H1 (cell line): ENCODE data around the gene CEBPE. TPM values are rescaled to one million over a fixed set of nuclear protein-coding genes. Genes with fewer than 3 reads are reported as not detected.

Experiments used
- CTCF ChIA-PET: fragments of 300-600 bp; sonication (Branson Sonifier 250); formaldehyde crosslinking; loops from one replicate; lab custom pipeline; 2021; ENCODE audit not compliant: partially characterized antibody; lab: Charles Lee
- POLR2A ChIA-PET: fragments of 300-600 bp; sonication (Branson Sonifier 250); formaldehyde crosslinking; loops from one replicate; lab custom pipeline; 2021; ENCODE audit warnings: inconsistent platforms; ENCODE audit not compliant: partially characterized antibody; lab: Charles Lee
- DNase-seq, 2 experiments: peaks; one replicate each; pipeline versions ENCODE4 v3.0.0 to v3.0.0-alpha.2; 2010 to 2022; ENCODE audit warnings: low spot score in 2 of 2, low read depth in 1 of 2, mixed read lengths in 1 of 2
- FAIRE-seq: peaks from 2 replicates; lab custom pipeline; 2011; peaks lifted over from hg19 to GRCh38; lab: Jason Lieb, UNC
- H2AFZ ChIP-seq: 2 replicates; pipeline ENCODE4 v1.8.1; 2012; ENCODE audit warnings: low read length, inconsistent platforms
- H2AK5ac ChIP-seq: 2 replicates; pipeline ENCODE4 v1.6.1; 2013; ENCODE audit warnings: low read depth, low read length
- H2BK120ac ChIP-seq: replicated peaks from 2 replicates; pipeline ENCODE3; 2013; ENCODE audit warnings: low read depth, low read length, inconsistent platforms
- H2BK12ac ChIP-seq: 2 replicates; pipeline ENCODE4 v1.6.1; 2013; ENCODE audit warnings: low read depth, low read length
- H2BK15ac ChIP-seq: 2 replicates; pipeline ENCODE4 v1.6.1; 2013; ENCODE audit warnings: low read length
- H2BK20ac ChIP-seq: 2 replicates; pipeline ENCODE4 v1.6.1; 2013; ENCODE audit warnings: low read length
- H2BK5ac ChIP-seq: 2 replicates; pipeline ENCODE4 v1.6.1; 2013; ENCODE audit warnings: low read depth, low read length
- H3K14ac ChIP-seq: 2 replicates; pipeline ENCODE4 v1.6.1; 2013; ENCODE audit warnings: inconsistent platforms; ENCODE audit not compliant: insufficient read length
- H3K18ac ChIP-seq: 2 replicates; pipeline ENCODE4 v1.6.1; 2013; ENCODE audit warnings: low read length; ENCODE audit errors: extremely low read depth
- H3K23ac ChIP-seq: 2 replicates; pipeline ENCODE4 v1.6.1; 2013; ENCODE audit warnings: inconsistent platforms; ENCODE audit not compliant: insufficient read length
- H3K23me2 ChIP-seq: 2 replicates; pipeline ENCODE4 v1.6.1; 2013; ENCODE audit warnings: low read depth, low read length
- H3K27ac ChIP-seq: 2 replicates; pipeline ENCODE4 v1.6.1; 2011; ENCODE audit warnings: low read depth, low read length, inconsistent platforms
- H3K27me3 ChIP-seq, 4 experiments: replicated peaks in 1 of 4; 1 replicate in 1 of 4; 2 replicates in 3 of 4; pipeline versions ENCODE4 v1.6.1 to v1.8.1; 2011 to 2013; ENCODE audit warnings: low read length in 3 of 4, mild to moderate bottlenecking in 3 of 4, inconsistent platforms in 2 of 4, mixed read lengths in 2 of 4, moderate library complexity in 1 of 4; ENCODE audit not compliant: control insufficient read depth in 3 of 4, insufficient read depth in 3 of 4; ENCODE audit errors: extremely low read depth in 1 of 4
- H3K36me3 ChIP-seq, 4 experiments: 2 replicates each; pipeline versions ENCODE4 v1.6.1 to v1.8.1; 2011 to 2013; ENCODE audit warnings: mild to moderate bottlenecking in 4 of 4, low read length in 3 of 4, moderate library complexity in 2 of 4, control low read depth in 1 of 4, inconsistent platforms in 1 of 4; ENCODE audit not compliant: insufficient read depth in 4 of 4, control insufficient read depth in 2 of 4
- H3K4ac ChIP-seq: replicated peaks from 2 replicates; pipeline ENCODE3; 2013; ENCODE audit warnings: low read length, low read depth, mixed read lengths, inconsistent platforms; ENCODE audit not compliant: insufficient read length
- H3K4me1 ChIP-seq, 4 experiments: replicated peaks in 1 of 4; 1 replicate in 1 of 4; 2 replicates in 3 of 4; pipeline versions ENCODE4 v1.6.1 to v1.8.1; 2011 to 2013; ENCODE audit warnings: low read length in 3 of 4, inconsistent platforms in 2 of 4, mixed read lengths in 1 of 4; ENCODE audit not compliant: insufficient read depth in 4 of 4, control insufficient read depth in 3 of 4
- H3K4me2 ChIP-seq, 2 experiments: 2 replicates each; pipeline versions ENCODE4 v1.6.1 to v1.8.1; 2011 to 2013; ENCODE audit warnings: low read depth in 2 of 2, low read length in 2 of 2, control low read depth in 1 of 2, inconsistent platforms in 1 of 2, mild to moderate bottlenecking in 1 of 2; ENCODE audit not compliant: insufficient read depth in 1 of 2
- H3K4me3 ChIP-seq, 4 experiments: fragments of 200-600, 300-600 bp in 1 of 4; sonication (generic), shearing (Covaris generic), sonication (Bioruptor Twin) in 1 of 4; 2 replicates each; pipeline versions ENCODE4 v1.5.1 to v1.8.1; 2011 to 2016; ENCODE audit warnings: low read length in 4 of 4, low read depth in 3 of 4, control low read depth in 2 of 4, inconsistent platforms in 2 of 4, mild to moderate bottlenecking in 2 of 4, mixed read lengths in 1 of 4, moderate library complexity in 1 of 4; ENCODE audit not compliant: insufficient read depth in 2 of 4; ENCODE audit errors: extremely low read depth in 1 of 4
- H3K56ac ChIP-seq: replicated peaks from 2 replicates; pipeline ENCODE3; 2013; ENCODE audit warnings: low read depth, mild to moderate bottlenecking, mixed read lengths, low read length, inconsistent platforms; ENCODE audit not compliant: insufficient read length
- H3K79me1 ChIP-seq: 2 replicates; pipeline ENCODE4 v1.6.1; 2013; ENCODE audit warnings: low read depth, low read length, control low read depth
- H3K79me2 ChIP-seq, 2 experiments: 2 replicates each; pipeline versions ENCODE4 v1.6.1 to v1.8.1; 2012 to 2013; ENCODE audit warnings: low read length in 2 of 2, mild to moderate bottlenecking in 2 of 2, inconsistent platforms in 1 of 2; ENCODE audit not compliant: insufficient read depth in 2 of 2, control insufficient read depth in 1 of 2
- H3K9ac ChIP-seq, 4 experiments: replicated peaks in 1 of 4; 1 replicate in 1 of 4; 2 replicates in 3 of 4; pipeline versions ENCODE4 v1.6.1 to v1.8.1; 2011 to 2013; ENCODE audit warnings: low read depth in 3 of 4, low read length in 3 of 4, control low read depth in 2 of 4, mild to moderate bottlenecking in 2 of 4, moderate library complexity in 2 of 4, inconsistent platforms in 1 of 4; ENCODE audit errors: extremely low read depth in 1 of 4
- H3K9me3 ChIP-seq, 2 experiments: 2 replicates each; pipeline versions ENCODE4 v1.6.1 to v1.8.1; 2012 to 2013; ENCODE audit warnings: mild to moderate bottlenecking in 2 of 2, moderate library complexity in 2 of 2, control low read depth in 1 of 2, inconsistent platforms in 1 of 2, low read depth in 1 of 2, low read length in 1 of 2, mixed read lengths in 1 of 2; ENCODE audit not compliant: insufficient read depth in 2 of 2
- H4K20me1 ChIP-seq, 2 experiments: replicated peaks in 1 of 2; 2 replicates each; pipeline versions ENCODE3 to v1.8.1; 2011 to 2013; ENCODE audit warnings: inconsistent platforms in 2 of 2, low read length in 2 of 2, mild to moderate bottlenecking in 1 of 2; ENCODE audit not compliant: insufficient read depth in 2 of 2, control insufficient read depth in 1 of 2
- H4K5ac ChIP-seq: 2 replicates; pipeline ENCODE4 v1.6.1; 2013; ENCODE audit warnings: low read length, low read depth, mixed read lengths, inconsistent platforms; ENCODE audit not compliant: insufficient read length
- H4K8ac ChIP-seq: 2 replicates; pipeline ENCODE4 v1.8.0; 2013; ENCODE audit warnings: mild to moderate bottlenecking, moderate library complexity, low read length, inconsistent platforms; ENCODE audit not compliant: insufficient read depth; ENCODE audit errors: extremely low read depth
- H4K91ac ChIP-seq: replicated peaks from 2 replicates; pipeline ENCODE3; 2013; ENCODE audit warnings: low read length, mixed read lengths, inconsistent platforms; ENCODE audit not compliant: insufficient read length
- ASH2L ChIP-seq: fragments of 200-600, 300-600 bp; sonication (generic); IDR thresholded peaks from one replicate; pipeline ENCODE4 v1.7.1; 2017; ENCODE audit warnings: low read length
- JUN ChIP-seq: IDR thresholded peaks from 2 replicates; pipeline ENCODE4 v1.6.1; 2011; ENCODE audit warnings: low read depth, mild to moderate bottlenecking, improper control_type of control experiment, low read length
- KDM1A ChIP-seq: fragments of 200-600, 300-600 bp; sonication (generic); IDR thresholded peaks from 2 replicates; pipeline ENCODE4 v1.7.1; 2016; ENCODE audit warnings: mild to moderate bottlenecking, low read length, borderline replicate concordance
- NRF1 ChIP-seq: IDR thresholded peaks from 2 replicates; pipeline ENCODE4 v1.6.1; 2011; ENCODE audit warnings: mild to moderate bottlenecking, low read depth, low read length, improper control_type of control experiment
- SIX5 ChIP-seq: IDR thresholded peaks from 2 replicates; pipeline ENCODE4 v1.6.1; 2011; ENCODE audit warnings: mild to moderate bottlenecking, low read depth, low read length
- SRF ChIP-seq: IDR thresholded peaks from 2 replicates; pipeline ENCODE4 v1.6.1; 2011; ENCODE audit warnings: mild to moderate bottlenecking, low read depth, low read length, moderate library complexity
- WGBS, 2 experiments: shearing (Covaris generic) in 1 of 2; methylation state at CpG; one replicate each; pipeline versions ENCODE4 v1.1.6 to v1.1.7; 2013 to 2015; ENCODE audit warnings: low lambda C conversion rate in 2 of 2, mixed read lengths in 2 of 2, inconsistent platforms in 1 of 2, low coverage in 1 of 2, missing lambda C conversion rate in 1 of 2; ENCODE audit not compliant: insufficient replicate concordance in 2 of 2, insufficient coverage in 1 of 2, insufficient read length in 1 of 2; ENCODE audit errors: extremely low coverage in 1 of 2, missing lambda C conversion rate in 1 of 2; 5-methylcytosine and 5-hydroxymethylcytosine counted together
- polyA plus RNA-seq, 7 experiments: library from polyadenylated mRNA; depleted of rRNA in 3 of 7; stranded (reverse) in 5 of 7; unstranded in 2 of 7; fragments of >200 nt in 5 of 7; fragments of 200-250 nt in 2 of 7; gene quantifications; 1 replicate in 5 of 7; 2 replicates in 1 of 7; 4 replicates in 1 of 7; pipeline versions ENCODE4 v1.2.1 to v1.2.3, GENCODE V29; 2011 to 2013; ENCODE audit warnings: missing spikeins in 2 of 7, mixed read lengths in 2 of 7
- total RNA-seq: library from RNA; stranded (reverse); fragmentation: NEBNext Ultra II Directional; extraction: Animal tissue kit (Norgen Biotek cat#: 25700); gene quantifications from 2 replicates; pipeline ENCODE4 v1.2.1, GENCODE V29; 2021

CEBPE gene
- total and polyA plus RNA-seq, 2 of the 8 experiments (the other 6 are each of a cell fraction or from before 2014, with no cell fraction given): 0.05 TPM; not detected in 1

DNA sequence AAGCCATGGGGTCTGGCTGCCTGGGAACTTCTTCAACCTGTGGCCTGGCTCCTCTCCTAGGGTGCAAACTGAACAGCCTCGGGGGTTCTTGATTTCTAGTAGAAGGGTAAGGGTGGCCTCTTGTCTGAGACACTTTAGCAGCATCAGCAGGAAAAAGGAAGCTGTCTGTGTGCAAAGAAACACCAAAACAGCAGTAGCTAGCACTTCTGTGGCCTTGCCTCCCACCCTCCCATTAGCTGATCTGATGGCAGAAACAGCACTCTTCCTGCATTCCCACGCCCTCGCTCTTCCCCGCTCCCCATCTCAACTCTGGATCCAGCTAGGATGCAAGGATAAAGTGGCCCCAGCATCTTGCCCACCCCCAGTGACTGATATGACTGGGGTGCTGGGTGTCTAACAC, 43.7 kb upstream of the CEBPE start:
- Histone ChIP-seq H4K5ac (no peak overlapping the region), H2BK12ac (peak overlapping the region; percentile 11; the same call in 1 of the 2 replicates), H3K4me1 (peaks cover 9 to 31% (median 17%) of the 10 kb centered on the region in 4 experiments), H2AFZ (no peak overlapping the region), H2BK15ac (no peak overlapping the region), H2BK20ac (no peak overlapping the region), H3K18ac (no peak overlapping the region), H2BK5ac (peak overlapping the region; percentile 13; the same call in 1 of the 2 replicates), H3K36me3 (peaks cover 14 to 52% (median 42%) of the 10 kb centered on the region in 4 experiments), H3K4me3 (no peak overlapping the region), H3K27me3 (no peaks in the 10 kb centered on the region), H2AK5ac (no peak overlapping the region), H4K20me1 (no peaks in the 10 kb centered on the region), H3K14ac (no peak overlapping the region), H3K4me2 (no peak overlapping the region), H3K4ac (no peak overlapping the region)
- DNase-seq (no peak), FAIRE-seq (no peak)
- CTCF ChIA-PET: interaction anchor here (0.7 to 4.8 kb wide), 10 partner anchors 8 to 132 kb away, joined by 3 to 46 read pairs (median 5); partner anchors contain the start of genes ACIN1 and C14orf119
- POLR2A ChIA-PET: interaction anchor here (0.7 to 3.1 kb wide), 8 partner anchors 7 to 158 kb away, joined by 3 to 15 read pairs (median 5); partner anchors contain the start of gene PABPN1
- no peak for TF ChIP-seq KDM1A
- TF ChIP-seq ASH2L: no peak
- TF ChIP-seq JUN: no peak
- TF ChIP-seq NRF1: no peak
- no peak for TF ChIP-seq SIX5
- TF ChIP-seq SRF: no peak
- TF ChIP-seq, all 59 proteins: peak for 0
- 89% methylated on average over 4 of the region's 4 CpGs; no CpG with 5 or more reads in 1 of the 2 experiments for WGBS, 2 experiments
- Histone ChIP-seq H3K23ac (no peak overlapping the region), H4K91ac (no peak overlapping the region), H3K27ac (no peak overlapping the region), H3K79me2 (no peaks in the 10 kb centered on the region), H2BK120ac (no peak overlapping the region), H3K79me1 (peaks cover 4% of the 10 kb centered on the region; the same call in 1 of the 2 replicates), H3K56ac (no peak overlapping the region), H3K23me2 (no peaks in the 10 kb centered on the region), H3K9me3 (no peaks in the 10 kb centered on the region), H4K8ac (no peak overlapping the region), H3K9ac (no peak overlapping the region)
